GM21515 (cell line): ENCODE measurements around the gene DCTN1.

Source experiments
- ATAC-seq: cut with Tn5 transposase; IDR thresholded peaks from one replicate; pipeline ENCODE4 v1.9.1; 2021; ENCODE audit not compliant: unreplicated experiment

DCTN1 gene

GRCh38 chr2:74414441-74414840, 34.3 kb upstream of the DCTN1 start:
- no peak for ATAC-seq

GRCh38 chr2:74413001-74413698, 33.0 kb upstream of the DCTN1 start:
- no peak for ATAC-seq

- ATAC-seq = no peak
Observed at GRCh38 chr2:74407682-74408081, 27.6 kb upstream of the DCTN1 start.

GRCh38 chr2:74406035-74406434, 25.9 kb upstream of the DCTN1 start:
- no peak for ATAC-seq

- ATAC-seq = no peak
Observed at GRCh38 chr2:74401891-74402290, 21.8 kb upstream of the DCTN1 start.

GRCh38 chr2:74399785-74400184, 19.7 kb upstream of the DCTN1 start:
- no peak for ATAC-seq

GRCh38 chr2:74396149-74396548, 16.0 kb upstream of the DCTN1 start:
- no peak for ATAC-seq

- ATAC-seq = no peak
Observed at GRCh38 chr2:74393525-74393924, 13.4 kb upstream of the DCTN1 start.

- no peak for ATAC-seq
Observed at GRCh38 chr2:74392449-74392743, 12.3 kb upstream of the DCTN1 start.

GRCh38 chr2:74391580-74392448, 11.7 kb upstream of the DCTN1 start:
- ATAC-seq = peak; percentile 67

GRCh38 chr2:74391209-74391579, 11.1 kb upstream of the DCTN1 start:
- ATAC-seq = peak; percentile 20

GRCh38 chr2:74390606-74391005, 10.5 kb upstream of the DCTN1 start:
- no peak for ATAC-seq

- ATAC-seq = no peak
Observed at GRCh38 chr2:74387346-74387745, 7.2 kb upstream of the DCTN1 start.

- ATAC-seq = no peak
Observed at GRCh38 chr2:74385396-74385795, 5.3 kb upstream of the DCTN1 start.

- ATAC-seq = no peak
Observed at GRCh38 chr2:74384051-74384450, 3.9 kb upstream of the DCTN1 start.

- ATAC-seq = no peak
Observed at GRCh38 chr2:74383254-74383653, 3.1 kb upstream of the DCTN1 start.

- no peak for ATAC-seq
Observed at GRCh38 chr2:74381751-74382150, 1.6 kb upstream of the DCTN1 start.

GRCh38 chr2:74378007-74378406, 2.1 kb downstream of the DCTN1 start:
- no peak for ATAC-seq

- no peak for ATAC-seq
Observed at GRCh38 chr2:74375838-74376237, 4.3 kb downstream of the DCTN1 start.

- no peak for ATAC-seq
Observed at GRCh38 chr2:74374509-74375205, 5.5 kb downstream of the DCTN1 start.

GRCh38 chr2:74373985-74374384, 6.1 kb downstream of the DCTN1 start:
- ATAC-seq = no peak

GRCh38 chr2:74373221-74373676, 6.9 kb downstream of the DCTN1 start:
- ATAC-seq = no peak
